ENCODE data around the gene NADK2.
"Not testable (repeated sequence)": the region's sequence is repeated elsewhere in the genome, so short reads cannot be mapped to it uniquely, and the experiment has no call there.

Gene NADK2

DNA sequence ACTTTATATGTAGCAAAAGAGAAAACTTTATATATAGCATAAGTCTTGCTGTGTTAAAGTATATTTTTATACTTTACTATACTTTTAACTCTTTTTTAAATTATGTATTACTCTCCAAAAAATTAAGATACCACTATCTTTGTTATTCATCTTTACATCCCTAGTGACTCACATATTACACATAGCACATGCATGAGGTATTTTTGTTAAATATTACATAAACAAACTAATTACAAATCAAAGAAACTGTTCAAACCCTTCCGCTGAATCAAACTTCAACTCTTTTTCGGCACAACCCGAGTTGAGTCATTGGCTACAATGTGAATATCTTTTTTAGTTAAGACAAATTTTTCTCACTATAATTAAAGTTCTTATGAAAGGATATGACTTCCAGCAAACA lies 32.1 kb downstream of the NADK2 start:
- DNase-seq (ENCODE audit: low read depth): peak; percentile 44
- no peak overlapping the region for H3K4me3 ChIP-seq (ENCODE audit: low read length)
- TF ChIP-seq, protein P1, sequence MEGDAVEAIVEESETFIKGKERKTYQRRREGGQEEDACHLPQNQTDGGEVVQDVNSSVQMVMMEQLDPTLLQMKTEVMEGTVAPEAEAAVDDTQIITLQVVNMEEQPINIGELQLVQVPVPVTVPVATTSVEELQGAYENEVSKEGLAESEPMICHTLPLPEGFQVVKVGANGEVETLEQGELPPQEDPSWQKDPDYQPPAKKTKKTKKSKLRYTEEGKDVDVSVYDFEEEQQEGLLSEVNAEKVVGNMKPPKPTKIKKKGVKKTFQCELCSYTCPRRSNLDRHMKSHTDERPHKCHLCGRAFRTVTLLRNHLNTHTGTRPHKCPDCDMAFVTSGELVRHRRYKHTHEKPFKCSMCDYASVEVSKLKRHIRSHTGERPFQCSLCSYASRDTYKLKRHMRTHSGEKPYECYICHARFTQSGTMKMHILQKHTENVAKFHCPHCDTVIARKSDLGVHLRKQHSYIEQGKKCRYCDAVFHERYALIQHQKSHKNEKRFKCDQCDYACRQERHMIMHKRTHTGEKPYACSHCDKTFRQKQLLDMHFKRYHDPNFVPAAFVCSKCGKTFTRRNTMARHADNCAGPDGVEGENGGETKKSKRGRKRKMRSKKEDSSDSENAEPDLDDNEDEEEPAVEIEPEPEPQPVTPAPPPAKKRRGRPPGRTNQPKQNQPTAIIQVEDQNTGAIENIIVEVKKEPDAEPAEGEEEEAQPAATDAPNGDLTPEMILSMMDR (IDR thresholded peaks at IDR 0.05; ENCODE audit: insufficient read depth, low read depth, low read length, missing control alignments): no peak

DNA sequence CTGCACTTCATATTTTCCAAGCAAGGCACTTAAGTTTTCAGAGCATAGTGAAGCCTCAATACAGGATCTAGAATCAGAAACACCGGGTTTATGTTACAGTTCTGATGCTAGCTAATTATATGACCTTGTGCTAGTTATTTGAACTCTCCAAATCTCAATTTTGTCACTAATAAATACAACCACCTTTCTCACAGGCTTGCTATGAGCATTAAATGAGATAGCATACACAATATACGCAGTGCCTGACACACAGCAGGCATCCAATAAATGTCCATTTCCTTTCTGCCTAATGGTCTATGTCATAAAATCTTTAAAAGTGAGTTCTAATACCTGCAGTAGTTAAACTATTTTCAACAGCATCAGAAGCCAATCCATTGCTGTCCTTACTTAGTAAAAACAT lies 32.9 kb downstream of the NADK2 start:
- TF ChIP-seq, protein P1 (IDR thresholded peaks at IDR 0.05; ENCODE audit: insufficient read depth, low read depth, low read length, missing control alignments): no peak
- DNase-seq (ENCODE audit: low read depth): no peak
- H3K4me3 ChIP-seq (ENCODE audit: low read length): no peak overlapping the region

DNA sequence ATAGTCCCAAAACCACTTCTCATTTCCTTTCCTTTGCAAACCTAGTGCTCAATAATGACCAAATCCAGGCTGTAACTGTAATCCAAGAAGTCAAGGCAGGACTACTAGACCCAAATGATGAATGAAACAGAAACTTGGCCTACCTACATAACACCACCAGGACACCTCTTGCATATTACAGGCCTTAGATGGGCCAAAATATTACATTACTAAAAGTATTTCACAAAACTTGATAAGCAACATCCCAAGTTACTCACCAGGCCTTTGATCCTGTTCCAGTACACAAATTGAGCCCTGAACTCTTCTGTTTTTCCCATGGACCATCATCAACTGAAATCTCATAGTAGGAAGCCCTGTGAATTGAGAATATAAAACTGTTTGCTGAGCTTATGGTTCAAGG lies 34.8 kb downstream of the NADK2 start:
- TF ChIP-seq, protein P1 (IDR thresholded peaks at IDR 0.05; ENCODE audit: insufficient read depth, low read depth, low read length, missing control alignments): no peak
- H3K4me3 ChIP-seq (ENCODE audit: low read length): no peak overlapping the region
- DNase-seq (ENCODE audit: low read depth): peak; percentile 22

DNA sequence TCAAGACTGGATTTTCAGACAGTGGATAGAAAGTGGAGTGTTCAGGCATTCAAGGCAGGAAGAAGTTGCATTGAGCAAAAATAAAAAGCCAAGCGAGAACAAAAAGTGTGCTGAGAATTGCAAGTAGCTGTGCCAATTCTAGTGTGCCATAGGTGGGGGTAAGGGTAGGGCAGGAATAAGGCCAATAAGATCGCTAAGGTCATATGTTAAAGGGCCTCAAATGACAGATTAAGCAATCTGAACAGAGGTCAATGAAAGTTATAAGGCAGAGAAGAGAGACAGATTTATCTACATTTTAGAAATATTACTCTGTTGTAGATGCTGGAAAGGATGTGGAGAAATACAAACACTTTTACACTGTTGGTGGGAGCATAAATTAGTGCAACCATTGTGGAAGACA lies 36.4 kb downstream of the NADK2 start:
- DNase-seq (ENCODE audit: low read depth): no peak
- H3K4me3 ChIP-seq (ENCODE audit: low read length): no peak overlapping the region
- TF ChIP-seq, protein P1 (IDR thresholded peaks at IDR 0.05; ENCODE audit: insufficient read depth, low read depth, low read length, missing control alignments): no peak

DNA sequence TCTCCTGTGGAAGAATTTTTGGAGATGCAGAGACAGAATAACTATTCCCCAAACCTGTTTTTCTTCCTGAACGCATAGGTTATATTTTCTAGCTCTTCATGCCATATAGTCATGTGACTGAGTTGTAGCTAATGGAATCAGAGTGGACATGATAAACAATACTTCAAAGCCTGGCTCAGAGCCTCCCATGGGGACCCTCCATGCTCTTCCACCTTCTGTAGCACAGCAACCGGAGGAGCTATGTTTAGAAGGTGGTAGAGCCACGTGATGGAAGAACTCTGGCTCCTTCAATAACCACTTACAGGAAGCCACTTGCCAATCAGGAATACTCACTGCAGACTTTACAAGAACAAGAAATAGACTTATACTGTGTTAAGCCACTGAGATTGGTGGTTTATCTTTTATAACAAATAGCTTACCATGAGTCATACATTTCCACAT lies 39.2 kb downstream of the NADK2 start:
- peak; percentile 12 for DNase-seq (ENCODE audit: low read depth)
- no peak overlapping the region for H3K4me3 ChIP-seq (ENCODE audit: low read length)
- TF ChIP-seq, protein P1 (IDR thresholded peaks at IDR 0.05; ENCODE audit: insufficient read depth, low read depth, low read length, missing control alignments): no peak

DNA sequence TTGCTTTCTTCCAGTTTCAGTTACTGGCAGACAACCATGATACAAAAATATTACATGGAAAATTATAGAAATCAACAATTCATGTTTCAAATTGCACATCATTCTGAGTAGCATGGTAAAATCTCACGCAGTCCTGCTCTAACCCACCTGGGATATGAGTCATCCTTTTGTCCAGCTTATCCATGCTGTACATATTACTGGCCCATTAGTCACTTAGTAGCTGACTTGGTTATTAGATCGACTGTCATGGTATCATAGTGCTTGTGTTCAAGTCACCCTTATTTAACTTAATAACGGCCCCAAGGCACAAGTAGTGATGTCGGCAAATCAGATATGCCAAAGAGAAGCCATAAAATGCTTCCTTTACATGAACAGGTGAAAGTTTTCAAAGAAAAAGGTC lies 41.2 kb downstream of the NADK2 start:
- no peak overlapping the region for H3K4me3 ChIP-seq (ENCODE audit: low read length)
- TF ChIP-seq, protein P1 (IDR thresholded peaks at IDR 0.05; ENCODE audit: insufficient read depth, low read depth, low read length, missing control alignments): no peak
- peak; percentile 88 for DNase-seq (ENCODE audit: low read depth)

DNA sequence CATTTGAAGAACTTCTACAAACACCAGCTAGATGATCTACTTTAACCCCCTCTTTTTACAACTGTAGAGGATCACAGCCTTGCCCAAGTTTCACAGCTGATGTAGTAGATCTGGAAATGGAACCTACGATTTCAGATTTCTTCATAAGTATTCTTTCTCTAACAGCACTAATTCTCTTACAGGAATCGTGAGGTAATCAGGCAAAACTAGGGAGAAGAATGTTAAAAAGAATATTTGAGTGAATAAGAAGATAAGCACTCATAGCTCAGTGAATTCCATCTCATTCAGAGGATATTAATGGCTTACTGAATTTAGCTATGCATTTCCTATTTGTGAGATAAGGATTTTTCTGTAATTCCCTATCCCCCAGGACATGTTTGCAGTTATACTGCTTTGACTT lies 42.1 kb downstream of the NADK2 start:
- no peak overlapping the region for H3K4me3 ChIP-seq (ENCODE audit: low read length)
- no peak for DNase-seq (ENCODE audit: low read depth)
- TF ChIP-seq, protein P1 (IDR thresholded peaks at IDR 0.05; ENCODE audit: insufficient read depth, low read depth, low read length, missing control alignments): no peak

DNA sequence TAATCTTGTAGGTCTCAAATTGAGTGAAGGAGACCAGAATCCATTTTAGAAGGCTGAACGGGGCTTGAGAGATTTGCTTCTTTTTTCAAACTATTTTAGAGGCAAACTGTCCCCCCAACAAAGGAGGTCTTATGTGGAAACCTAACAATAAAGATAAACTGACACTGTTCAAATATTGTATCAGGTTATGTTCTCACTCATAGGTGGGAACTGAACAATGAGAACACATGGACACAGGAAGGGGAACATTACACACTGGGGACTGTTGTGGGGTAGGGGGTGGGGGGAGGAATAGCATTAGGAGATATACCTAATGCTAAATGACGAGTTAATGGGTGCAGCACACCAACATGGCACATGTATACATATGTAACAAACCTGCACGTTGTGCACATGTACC lies 42.9 kb downstream of the NADK2 start:
- not testable (repeated sequence) for DNase-seq (ENCODE audit: low read depth); H3K4me3 ChIP-seq (ENCODE audit: low read length)
